Keratinocyte (primary cell): Measurements from ENCODE around the gene ZBTB2.

Experiments used
- EZH2 ChIP-seq: IDR thresholded peaks from one replicate; pipeline ENCODE4 v1.6.1; 2012; ENCODE audit warnings: inconsistent platforms, mild to moderate bottlenecking, low read length, moderate library complexity
- TF ChIP-seq, protein P1 (sequence below), 3 experiments: IDR thresholded peaks in 1 of 3; conservative IDR thresholded peaks in 1 of 3; optimal IDR thresholded peaks in 1 of 3; 2 replicates in 2 of 3; 3 replicates in 1 of 3; pipeline versions ENCODE3 to v1.5.1; 2011; ENCODE audit warnings: low read length in 3 of 3, mild to moderate bottlenecking in 3 of 3, moderate library complexity in 2 of 3, control low read depth in 1 of 3, inconsistent platforms in 1 of 3; ENCODE audit not compliant: insufficient read depth in 2 of 3; ENCODE audit errors: extremely low read depth in 1 of 3

GRCh38 chr6:151380848-151381205 lies 10.5 kb downstream of the ZBTB2 start:
- TF ChIP-seq, protein P1, sequence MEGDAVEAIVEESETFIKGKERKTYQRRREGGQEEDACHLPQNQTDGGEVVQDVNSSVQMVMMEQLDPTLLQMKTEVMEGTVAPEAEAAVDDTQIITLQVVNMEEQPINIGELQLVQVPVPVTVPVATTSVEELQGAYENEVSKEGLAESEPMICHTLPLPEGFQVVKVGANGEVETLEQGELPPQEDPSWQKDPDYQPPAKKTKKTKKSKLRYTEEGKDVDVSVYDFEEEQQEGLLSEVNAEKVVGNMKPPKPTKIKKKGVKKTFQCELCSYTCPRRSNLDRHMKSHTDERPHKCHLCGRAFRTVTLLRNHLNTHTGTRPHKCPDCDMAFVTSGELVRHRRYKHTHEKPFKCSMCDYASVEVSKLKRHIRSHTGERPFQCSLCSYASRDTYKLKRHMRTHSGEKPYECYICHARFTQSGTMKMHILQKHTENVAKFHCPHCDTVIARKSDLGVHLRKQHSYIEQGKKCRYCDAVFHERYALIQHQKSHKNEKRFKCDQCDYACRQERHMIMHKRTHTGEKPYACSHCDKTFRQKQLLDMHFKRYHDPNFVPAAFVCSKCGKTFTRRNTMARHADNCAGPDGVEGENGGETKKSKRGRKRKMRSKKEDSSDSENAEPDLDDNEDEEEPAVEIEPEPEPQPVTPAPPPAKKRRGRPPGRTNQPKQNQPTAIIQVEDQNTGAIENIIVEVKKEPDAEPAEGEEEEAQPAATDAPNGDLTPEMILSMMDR (optimal IDR thresholded peaks at IDR 0.05 in 1 of 3, IDR thresholded peaks at IDR 0.05 in 1 of 3, conservative IDR thresholded peaks at IDR 0.05 in 1 of 3; ENCODE audit: extremely low read depth in 1 of 3, insufficient read depth in 2 of 3, low read length in 3 of 3) = no peak
- no peak for TF ChIP-seq EZH2
